H9 (cell line): ENCODE data around the gene GCM1. TPM values are rescaled to one million over a fixed set of nuclear protein-coding genes. Genes with fewer than 3 reads are reported as not detected.

ENCODE experiments used
- DNase-seq: peaks from one replicate; pipeline ENCODE4 v3.0.0-alpha.2; 2017
- H2AFZ ChIP-seq: one replicate; pipeline ENCODE4 v1.6.1; 2013; ENCODE audit warnings: mild to moderate bottlenecking, low read length, control low read depth, moderate library complexity
- H2AK5ac ChIP-seq: 2 replicates; pipeline ENCODE4 v1.6.1; 2013; ENCODE audit warnings: low read length, control low read depth, mixed read lengths; ENCODE audit not compliant: insufficient read length
- H2BK120ac ChIP-seq: one replicate; pipeline ENCODE4 v1.6.1; 2013; ENCODE audit warnings: low read depth, mild to moderate bottlenecking, low read length, control low read depth, inconsistent platforms; ENCODE audit not compliant: poor library complexity, severe bottlenecking
- H2BK12ac ChIP-seq: 2 replicates; pipeline ENCODE4 v1.6.1; 2013; ENCODE audit warnings: low read length, control low read depth, mixed read lengths, low read depth; ENCODE audit not compliant: insufficient read length
- H2BK15ac ChIP-seq: 2 replicates; pipeline ENCODE4 v1.6.1; 2013; ENCODE audit warnings: low read depth, low read length, control low read depth
- H2BK20ac ChIP-seq: one replicate; pipeline ENCODE4 v1.6.1; 2013; ENCODE audit warnings: low read depth, mild to moderate bottlenecking, low read length, control low read depth, inconsistent platforms; ENCODE audit not compliant: poor library complexity, severe bottlenecking
- H2BK5ac ChIP-seq: 2 replicates; pipeline ENCODE4 v1.6.1; 2013; ENCODE audit warnings: low read length, control low read depth, mixed read lengths; ENCODE audit not compliant: insufficient read length
- H3K14ac ChIP-seq: 2 replicates; pipeline ENCODE4 v1.6.1; 2013; ENCODE audit warnings: low read length, control low read depth; ENCODE audit not compliant: insufficient read depth
- H3K18ac ChIP-seq: 2 replicates; pipeline ENCODE4 v1.6.1; 2013; ENCODE audit warnings: low read depth, mild to moderate bottlenecking, mixed read lengths, low read length, control low read depth; ENCODE audit not compliant: insufficient read length
- H3K23ac ChIP-seq: 2 replicates; pipeline ENCODE4 v1.6.1; 2013; ENCODE audit warnings: low read length, control low read depth, mixed read lengths, low read depth; ENCODE audit not compliant: insufficient read length
- H3K23me2 ChIP-seq: 2 replicates; pipeline ENCODE4 v1.6.1; 2013; ENCODE audit warnings: low read depth, mild to moderate bottlenecking, mixed read lengths, low read length, control low read depth; ENCODE audit not compliant: insufficient read length, poor library complexity, severe bottlenecking
- H3K27ac ChIP-seq: 2 replicates; pipeline ENCODE4 v1.5.1; 2013; ENCODE audit warnings: low read length, control low read depth, mixed read lengths, low read depth; ENCODE audit not compliant: insufficient read length
- H3K27me3 ChIP-seq: 2 replicates; pipeline ENCODE4 v1.6.1; 2013; ENCODE audit warnings: low read length, control low read depth, inconsistent platforms; ENCODE audit not compliant: insufficient read depth
- H3K4ac ChIP-seq: 2 replicates; pipeline ENCODE4 v1.6.1; 2013; ENCODE audit warnings: low read depth, mild to moderate bottlenecking, control low read depth, inconsistent platforms, low read length, moderate library complexity
- H3K4me1 ChIP-seq: 2 replicates; pipeline ENCODE4 v1.6.1; 2013; ENCODE audit warnings: low read length, control low read depth, inconsistent platforms; ENCODE audit not compliant: insufficient read depth
- H3K4me2 ChIP-seq: 2 replicates; pipeline ENCODE4 v1.6.1; 2013; ENCODE audit warnings: low read length, control low read depth, mixed read lengths; ENCODE audit not compliant: insufficient read length, insufficient read depth
- H3K56ac ChIP-seq: 2 replicates; pipeline ENCODE4 v1.6.1; 2013; ENCODE audit warnings: low read depth, mild to moderate bottlenecking, mixed read lengths, low read length, control low read depth; ENCODE audit not compliant: insufficient read length
- H3K79me1 ChIP-seq: 2 replicates; pipeline ENCODE4 v1.6.1; 2013; ENCODE audit warnings: low read depth, mild to moderate bottlenecking, moderate library complexity, low read length, control low read depth, inconsistent platforms; ENCODE audit not compliant: insufficient read depth, poor library complexity, severe bottlenecking
- H3K79me2 ChIP-seq: 2 replicates; pipeline ENCODE4 v1.6.1; 2013; ENCODE audit warnings: low read length, control low read depth, inconsistent platforms; ENCODE audit not compliant: insufficient read depth
- H3K9ac ChIP-seq: 2 replicates; pipeline ENCODE4 v1.6.1; 2013; ENCODE audit warnings: low read length, control low read depth, mixed read lengths; ENCODE audit not compliant: insufficient read length; ENCODE audit errors: extremely low read depth
- H3K9me3 ChIP-seq: one replicate; pipeline ENCODE4 v1.6.1; 2013; ENCODE audit warnings: low read depth, low read length, inconsistent platforms; ENCODE audit not compliant: control insufficient read depth
- H3T11ph ChIP-seq: one replicate; pipeline ENCODE4 v1.6.1; 2013; ENCODE audit warnings: mild to moderate bottlenecking, low read length, control low read depth, inconsistent platforms
- H4K20me1 ChIP-seq: one replicate; pipeline ENCODE4 v1.6.1; 2013; ENCODE audit not compliant: control insufficient read depth, insufficient read length, insufficient read depth
- H4K5ac ChIP-seq: 2 replicates; pipeline ENCODE4 v1.6.1; 2013; ENCODE audit warnings: low read depth, mild to moderate bottlenecking, mixed read lengths, low read length, control low read depth; ENCODE audit not compliant: insufficient read length
- H4K8ac ChIP-seq: replicated peaks from 2 replicates; pipeline ENCODE4 v1.6.1; 2013; ENCODE audit warnings: low read length, control low read depth, mixed read lengths, low read depth; ENCODE audit not compliant: insufficient read length
- H4K91ac ChIP-seq: 2 replicates; pipeline ENCODE4 v1.6.1; 2013; ENCODE audit warnings: low read depth, mild to moderate bottlenecking, moderate library complexity, mixed read lengths, low read length, control low read depth; ENCODE audit not compliant: insufficient read length
- H3K27ac Mint-ChIP-seq, 3 experiments: 2 replicates in 2 of 3; 3 replicates in 1 of 3; pipeline ENCODE4 v1.8.0; 2020 to 2021; ENCODE audit warnings: mixed read lengths in 3 of 3, mild to moderate bottlenecking in 1 of 3, moderate library complexity in 1 of 3
- H3K27me3 Mint-ChIP-seq: 2 replicates; pipeline ENCODE4 v1.8.0; 2021; ENCODE audit warnings: low read depth, mild to moderate bottlenecking, moderate library complexity, mixed read lengths
- H3K36me3 Mint-ChIP-seq, 3 experiments: 2 replicates in 2 of 3; 3 replicates in 1 of 3; pipeline ENCODE4 v1.8.0; 2020 to 2021; ENCODE audit warnings: low read depth in 3 of 3, mixed read lengths in 3 of 3; ENCODE audit not compliant: insufficient read depth in 1 of 3
- H3K4me1 Mint-ChIP-seq, 2 experiments: 2 replicates each; pipeline ENCODE4 v1.8.0; 2020; ENCODE audit warnings: mixed read lengths in 2 of 2
- H3K4me3 Mint-ChIP-seq, 2 experiments: 2 replicates in 1 of 2; 3 replicates in 1 of 2; pipeline ENCODE4 v1.8.0; 2020 to 2021; ENCODE audit warnings: mild to moderate bottlenecking in 2 of 2, mixed read lengths in 2 of 2, moderate library complexity in 1 of 2
- H3K9me3 Mint-ChIP-seq, 2 experiments: 2 replicates in 1 of 2; 3 replicates in 1 of 2; pipeline ENCODE4 v1.8.0; 2020; ENCODE audit warnings: mild to moderate bottlenecking in 2 of 2, mixed read lengths in 2 of 2, moderate library complexity in 1 of 2
- WGBS: extraction: QIAGEN DNeasy Blood & Tissue Kit; methylation state at CpG from one replicate; pipeline ENCODE4 v1.1.7; 2013; ENCODE audit warnings: missing lambda C conversion rate, low lambda C conversion rate, mixed read lengths; ENCODE audit not compliant: insufficient read length; ENCODE audit errors: extremely low coverage; 5-methylcytosine and 5-hydroxymethylcytosine counted together
- total RNA-seq: library from RNA; stranded (reverse); gene quantifications from 2 replicates; pipeline ENCODE4 v1.2.1, GENCODE V29; 2021
- TF ChIP-seq, protein P1 (sequence below): fragments of 200-600 bp; sonication (generic); conservative IDR thresholded peaks from 3 replicates; pipeline ENCODE4 v1.8.0; 2021; ENCODE audit warnings: antibody characterized with exemption, mild to moderate bottlenecking

Gene GCM1
- total RNA-seq, 1 experiment from 2014 or later = not detected

GRCh38 chr6:53180678-53181077, 32.0 kb upstream of the GCM1 start:
- no CpG with 5 or more reads among the region's 5 CpGs for WGBS
- no peak overlapping the region for H2BK5ac ChIP-seq
- no peak overlapping the region for H4K5ac ChIP-seq
- no peak overlapping the region for H2BK12ac ChIP-seq
- H3K27ac ChIP-seq = no peak overlapping the region
- no peaks in the 10 kb centered on the region for H3K4me1 ChIP-seq
- no peak overlapping the region for H3K4me3 Mint-ChIP-seq
- H2BK120ac ChIP-seq = no peak overlapping the region
- H3K36me3 Mint-ChIP-seq = no peaks in the 10 kb centered on the region
- H2BK15ac ChIP-seq = no peak overlapping the region
- no peak overlapping the region for H4K8ac ChIP-seq
- no peaks in the 10 kb centered on the region for H3K9me3 Mint-ChIP-seq
- no peak overlapping the region for H2AFZ ChIP-seq
- H2AK5ac ChIP-seq = no peak overlapping the region
- no peak overlapping the region for H3K9ac ChIP-seq
- TF ChIP-seq, protein P1, sequence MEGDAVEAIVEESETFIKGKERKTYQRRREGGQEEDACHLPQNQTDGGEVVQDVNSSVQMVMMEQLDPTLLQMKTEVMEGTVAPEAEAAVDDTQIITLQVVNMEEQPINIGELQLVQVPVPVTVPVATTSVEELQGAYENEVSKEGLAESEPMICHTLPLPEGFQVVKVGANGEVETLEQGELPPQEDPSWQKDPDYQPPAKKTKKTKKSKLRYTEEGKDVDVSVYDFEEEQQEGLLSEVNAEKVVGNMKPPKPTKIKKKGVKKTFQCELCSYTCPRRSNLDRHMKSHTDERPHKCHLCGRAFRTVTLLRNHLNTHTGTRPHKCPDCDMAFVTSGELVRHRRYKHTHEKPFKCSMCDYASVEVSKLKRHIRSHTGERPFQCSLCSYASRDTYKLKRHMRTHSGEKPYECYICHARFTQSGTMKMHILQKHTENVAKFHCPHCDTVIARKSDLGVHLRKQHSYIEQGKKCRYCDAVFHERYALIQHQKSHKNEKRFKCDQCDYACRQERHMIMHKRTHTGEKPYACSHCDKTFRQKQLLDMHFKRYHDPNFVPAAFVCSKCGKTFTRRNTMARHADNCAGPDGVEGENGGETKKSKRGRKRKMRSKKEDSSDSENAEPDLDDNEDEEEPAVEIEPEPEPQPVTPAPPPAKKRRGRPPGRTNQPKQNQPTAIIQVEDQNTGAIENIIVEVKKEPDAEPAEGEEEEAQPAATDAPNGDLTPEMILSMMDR = no peak
- no peaks in the 10 kb centered on the region; the same call in 1 of the 2 replicates for H3K27me3 Mint-ChIP-seq
- peaks cover 4 to 5% of the 10 kb centered on the region in 2 experiments for H3K4me1 Mint-ChIP-seq
- H3K27ac Mint-ChIP-seq = no peak overlapping the region
- H3K9me3 ChIP-seq = no peaks in the 10 kb centered on the region
- H3T11ph ChIP-seq = no peak overlapping the region
- no peak overlapping the region for H3K14ac ChIP-seq
- no peak overlapping the region for H3K18ac ChIP-seq
- no peaks in the 10 kb centered on the region for H4K20me1 ChIP-seq
- no peak overlapping the region for H2BK20ac ChIP-seq
- H3K56ac ChIP-seq = no peak overlapping the region
- no peaks in the 10 kb centered on the region for H3K23me2 ChIP-seq
- H4K91ac ChIP-seq = no peak overlapping the region
- H3K27me3 ChIP-seq = no peaks in the 10 kb centered on the region
- no peak overlapping the region for H3K4me2 ChIP-seq
- H3K4ac ChIP-seq = no peak overlapping the region
- H3K79me2 ChIP-seq = no peaks in the 10 kb centered on the region
- H3K79me1 ChIP-seq = no peaks in the 10 kb centered on the region
- H3K23ac ChIP-seq = no peak overlapping the region
- no peak for DNase-seq
